Measurements from ENCODE around the gene CD101.

GRCh38 chr1:117077267-117077666 lies 75.7 kb downstream of the CD101 start:
- TF ChIP-seq EZH2phosphoT487 (IDR thresholded peaks at IDR 0.05; ENCODE audit: low read depth, severe bottlenecking, unreplicated experiment) (no peak), CTCF (IDR thresholded peaks at IDR 0.05; ENCODE audit: poor library complexity) (no peak)
